ENCODE data around the gene RTN1. TPM values are rescaled to one million over a fixed set of nuclear protein-coding genes. Genes with fewer than 3 reads are reported as not detected.

The RTN1 gene
- total and polyA plus RNA-seq, 9 of the 15 experiments (the other 6 are each of a cell fraction or from before 2014, with no cell fraction given), result 0.03 to 0.09 TPM; not detected in 7

- Histone ChIP-seq H3K4me2 (ENCODE audit: insufficient read depth, low read length) (no peak overlapping the region), H3K4me1 (replicated peaks in 1 of 2; ENCODE audit: control insufficient read depth in 2 of 2, insufficient read depth in 2 of 2, low read length in 2 of 2) (peaks cover 0 to 6% of the 10 kb centered on the region in 2 experiments; a peak in 2 of 5 replicates), H3K27me3 (ENCODE audit: control insufficient read depth in 2 of 2, insufficient read depth in 2 of 2, low read length in 2 of 2) (0 out of 5 replicates have a peak, but pooled peaks cover 0 to 5% of the 10 kb centered on the region in 2 experiments), H2AFZ (ENCODE audit: low read depth, low read length) (no peak overlapping the region), H3K9ac (ENCODE audit: insufficient read depth in 1 of 2, low read depth in 2 of 2, low read length in 2 of 2) (no peak overlapping the region), H3K27ac (ENCODE audit: extremely low read depth, low read depth, low read length) (no peak overlapping the region), H3K36me3 (ENCODE audit: control insufficient read depth, insufficient read depth, low read length) (no peaks in the 10 kb centered on the region), H3K79me2 (ENCODE audit: control insufficient read depth, insufficient read depth, low read length) (no peaks in the 10 kb centered on the region), H3K9me3 (replicated peaks; ENCODE audit: control insufficient read depth, insufficient read depth, low read depth, low read length) (no peaks in the 10 kb centered on the region), H3K4me3 (no peak overlapping the region), H3K9me1 (ENCODE audit: control insufficient read depth, insufficient read depth, low read length) (no peaks in the 10 kb centered on the region), H4K20me1 (replicated peaks; ENCODE audit: control insufficient read depth, insufficient read depth, low read length) (no peaks in the 10 kb centered on the region)
- DNase-seq (ENCODE audit: extremely low read depth in 1 of 4, low spot score in 3 of 4), result peak; percentile 20 to 31 (median 26)
- TF ChIP-seq RAD21 (CRISPR knock-in tag; conservative IDR thresholded peaks at IDR 0.05 in 1 of 2, IDR thresholded peaks at IDR 0.05 in 1 of 2) (peak in 1 of 2 experiments; percentile 36; a peak in 2 of 4 replicates), NCOA6 (IDR thresholded peaks at IDR 0.05) (no peak), CTCF (IDR thresholded peaks at IDR 0.05 in 2 of 3, conservative IDR thresholded peaks at IDR 0.05 in 1 of 3; ENCODE audit: insufficient read depth in 2 of 3, low read depth in 1 of 3, low read length in 3 of 3) (peak; percentile 32 to 50 (median 40); a peak in 5 of 6 replicates)
- FAIRE-seq, result no peak
- ChIA-PET POLR2A (no interaction called here), CTCF (ENCODE audit: low intra/inter-chr PET ratio) (no interaction called here)
- intact Hi-C loops (cut with micrococcal nuclease), result loop anchor here (5.0 kb wide), 3 partner anchors 266 to 536 kb away; partner anchors contain the start of gene DHRS7
- ATAC-seq, result peak; percentile 80
- no TSS peak for BruUV-seq (replicated peaks)
- in situ Hi-C loops (cut with MboI), result no loop called here
- WGBS (ENCODE audit: insufficient coverage, low coverage, missing lambda C conversion rate), result 0% methylated on average over 3 of the region's 3 CpGs
Observed at GRCh38 chr14:59631237-59631636, 239.3 kb downstream of the RTN1 start.

Data from K562 (cell line).